Keratinocyte (primary cell): ENCODE measurements around the gene CYB5R4. TPM values are rescaled to one million over a fixed set of nuclear protein-coding genes. Genes with fewer than 3 reads are reported as not detected.

ENCODE experiments used
- DNase-seq: peaks from one replicate; pipeline ENCODE4 v3.0.0-alpha.2; 2011; ENCODE audit warnings: low read depth, missing footprints, low spot score
- FAIRE-seq: peaks from 2 replicates; lab custom pipeline; 2011; peaks lifted over from hg19 to GRCh38; lab: Jason Lieb, UNC
- H2AFZ ChIP-seq: 2 replicates; pipeline ENCODE4 v1.6.0; 2012; ENCODE audit warnings: low read length, control low read depth, inconsistent platforms; ENCODE audit not compliant: control insufficient read depth
- H3K27ac ChIP-seq: 2 replicates; pipeline ENCODE4 v1.5.1; 2011; ENCODE audit warnings: low read length; ENCODE audit not compliant: control insufficient read depth, insufficient read depth
- H3K27me3 ChIP-seq: 3 replicates; pipeline ENCODE4 v1.6.0; 2011; ENCODE audit warnings: low read length; ENCODE audit not compliant: control insufficient read depth, insufficient read depth; ENCODE audit errors: extremely low read depth
- H3K36me3 ChIP-seq, 2 experiments: 2 replicates in 1 of 2; 3 replicates in 1 of 2; pipeline ENCODE4 v1.5.1; 2011; ENCODE audit warnings: low read length in 2 of 2, mild to moderate bottlenecking in 1 of 2; ENCODE audit not compliant: control insufficient read depth in 2 of 2, insufficient read depth in 2 of 2; ENCODE audit errors: extremely low read depth in 1 of 2
- H3K4me1 ChIP-seq: 3 replicates; pipeline ENCODE4 v1.5.1; 2011; ENCODE audit warnings: low read length; ENCODE audit not compliant: control insufficient read depth, insufficient read depth; ENCODE audit errors: extremely low read depth
- H3K4me2 ChIP-seq: 3 replicates; pipeline ENCODE4 v1.6.0; 2011; ENCODE audit warnings: low read depth, low read length; ENCODE audit not compliant: control insufficient read depth, insufficient read depth; ENCODE audit errors: extremely low read depth
- H3K4me3 ChIP-seq, 3 experiments: fragments of 200-600 bp in 1 of 3; sonication (generic) in 1 of 3; 2 replicates in 2 of 3; 3 replicates in 1 of 3; pipeline ENCODE4 v1.5.1; 2011 to 2016; ENCODE audit warnings: low read length in 3 of 3, mild to moderate bottlenecking in 3 of 3, control low read depth in 2 of 3, inconsistent platforms in 1 of 3, low read depth in 1 of 3, mixed read lengths in 1 of 3, mixed run types in 1 of 3, moderate library complexity in 1 of 3; ENCODE audit not compliant: control insufficient read depth in 2 of 3, insufficient read depth in 2 of 3; ENCODE audit errors: extremely low read depth in 1 of 3
- H3K79me2 ChIP-seq: 2 replicates; pipeline ENCODE4 v1.6.0; 2012; ENCODE audit warnings: low read length; ENCODE audit not compliant: control insufficient read depth, insufficient read depth
- H3K9ac ChIP-seq: 3 replicates; pipeline ENCODE4 v1.6.0; 2011; ENCODE audit warnings: low read length; ENCODE audit not compliant: control insufficient read depth, insufficient read depth; ENCODE audit errors: extremely low read depth
- H3K9me1 ChIP-seq: 3 replicates; pipeline ENCODE4 v1.6.0; 2011; ENCODE audit warnings: low read length; ENCODE audit not compliant: control insufficient read depth, insufficient read depth; ENCODE audit errors: extremely low read depth
- H3K9me3 ChIP-seq: 2 replicates; pipeline ENCODE4 v1.5.1; 2012; ENCODE audit warnings: low read depth, low read length; ENCODE audit not compliant: control insufficient read depth
- H4K20me1 ChIP-seq: 3 replicates; pipeline ENCODE4 v1.6.0; 2011; ENCODE audit warnings: low read length; ENCODE audit not compliant: control insufficient read depth, insufficient read depth; ENCODE audit errors: extremely low read depth
- CTCF ChIP-seq, 3 experiments: IDR thresholded peaks in 1 of 3; conservative IDR thresholded peaks in 1 of 3; optimal IDR thresholded peaks in 1 of 3; 2 replicates in 2 of 3; 3 replicates in 1 of 3; pipeline versions ENCODE3 to v1.5.1; 2011; ENCODE audit warnings: low read length in 3 of 3, mild to moderate bottlenecking in 3 of 3, moderate library complexity in 2 of 3, control low read depth in 1 of 3, inconsistent platforms in 1 of 3; ENCODE audit not compliant: insufficient read depth in 2 of 3; ENCODE audit errors: extremely low read depth in 1 of 3
- EZH2 ChIP-seq: IDR thresholded peaks from one replicate; pipeline ENCODE4 v1.6.1; 2012; ENCODE audit warnings: inconsistent platforms, mild to moderate bottlenecking, low read length, moderate library complexity
- dilution Hi-C: fragments of 300-500 bp; cut with MboI; formaldehyde crosslinking; loops from one replicate; pipeline ENCODE4 v1.7.0; 2020; ENCODE audit warnings: low sequenced_read_pairs; ENCODE audit not compliant: extremely low pct_ligation_motif_present
- polyA minus RNA-seq, 3 experiments: library from RNA; depleted of rRNA, polyadenylated mRNA; stranded (reverse); fragments of >200 nt; gene quantifications; 1 replicate in 1 of 3; 2 replicates in 1 of 3; 3 replicates in 1 of 3; pipeline ENCODE4 v1.2.3, GENCODE V29; 2011
- polyA plus RNA-seq, 5 experiments: library from polyadenylated mRNA; depleted of rRNA in 3 of 5; stranded (reverse) in 3 of 5; stranded (forward) in 1 of 5; unstranded in 1 of 5; fragments of >200 nt; gene quantifications; 1 replicate in 1 of 5; 2 replicates in 3 of 5; 3 replicates in 1 of 5; pipeline versions ENCODE4 v1.2.1 to v1.2.3, GENCODE V29; 2011 to 2012; ENCODE audit warnings: missing spikeins in 2 of 5, low read depth in 1 of 5, low replicate concordance in 1 of 5

CYB5R4 gene, protein sequence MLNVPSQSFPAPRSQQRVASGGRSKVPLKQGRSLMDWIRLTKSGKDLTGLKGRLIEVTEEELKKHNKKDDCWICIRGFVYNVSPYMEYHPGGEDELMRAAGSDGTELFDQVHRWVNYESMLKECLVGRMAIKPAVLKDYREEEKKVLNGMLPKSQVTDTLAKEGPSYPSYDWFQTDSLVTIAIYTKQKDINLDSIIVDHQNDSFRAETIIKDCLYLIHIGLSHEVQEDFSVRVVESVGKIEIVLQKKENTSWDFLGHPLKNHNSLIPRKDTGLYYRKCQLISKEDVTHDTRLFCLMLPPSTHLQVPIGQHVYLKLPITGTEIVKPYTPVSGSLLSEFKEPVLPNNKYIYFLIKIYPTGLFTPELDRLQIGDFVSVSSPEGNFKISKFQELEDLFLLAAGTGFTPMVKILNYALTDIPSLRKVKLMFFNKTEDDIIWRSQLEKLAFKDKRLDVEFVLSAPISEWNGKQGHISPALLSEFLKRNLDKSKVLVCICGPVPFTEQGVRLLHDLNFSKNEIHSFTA
- polyA plus RNA-seq (7.2 to 14.0 TPM (median 8.7 TPM) in 3 replicates), polyA minus RNA-seq (0.75 to 6.2 TPM (median 3.7 TPM) in 3 replicates)
- 21.6 TPM for polyA plus RNA-seq (2011; ENCODE audit: low read depth)
- polyA plus RNA-seq (2011; cell fraction: cytosol; rRNA removed), result 4.8 and 9.7 TPM in 2 replicates
- 2.4 and 2.5 TPM in 2 replicates for polyA plus RNA-seq (2011; cell fraction: nucleus; rRNA removed)
- polyA plus RNA-seq (2012; ENCODE audit: low replicate concordance), result 8.9 and 9.1 TPM in 2 replicates
- 6.9 TPM for polyA minus RNA-seq (2011; cell fraction: cytosol; rRNA and poly(A)+ RNA removed)
- polyA minus RNA-seq (2011; cell fraction: nucleus; rRNA and poly(A)+ RNA removed), result 4.4 and 7.0 TPM in 2 replicates

DNA sequence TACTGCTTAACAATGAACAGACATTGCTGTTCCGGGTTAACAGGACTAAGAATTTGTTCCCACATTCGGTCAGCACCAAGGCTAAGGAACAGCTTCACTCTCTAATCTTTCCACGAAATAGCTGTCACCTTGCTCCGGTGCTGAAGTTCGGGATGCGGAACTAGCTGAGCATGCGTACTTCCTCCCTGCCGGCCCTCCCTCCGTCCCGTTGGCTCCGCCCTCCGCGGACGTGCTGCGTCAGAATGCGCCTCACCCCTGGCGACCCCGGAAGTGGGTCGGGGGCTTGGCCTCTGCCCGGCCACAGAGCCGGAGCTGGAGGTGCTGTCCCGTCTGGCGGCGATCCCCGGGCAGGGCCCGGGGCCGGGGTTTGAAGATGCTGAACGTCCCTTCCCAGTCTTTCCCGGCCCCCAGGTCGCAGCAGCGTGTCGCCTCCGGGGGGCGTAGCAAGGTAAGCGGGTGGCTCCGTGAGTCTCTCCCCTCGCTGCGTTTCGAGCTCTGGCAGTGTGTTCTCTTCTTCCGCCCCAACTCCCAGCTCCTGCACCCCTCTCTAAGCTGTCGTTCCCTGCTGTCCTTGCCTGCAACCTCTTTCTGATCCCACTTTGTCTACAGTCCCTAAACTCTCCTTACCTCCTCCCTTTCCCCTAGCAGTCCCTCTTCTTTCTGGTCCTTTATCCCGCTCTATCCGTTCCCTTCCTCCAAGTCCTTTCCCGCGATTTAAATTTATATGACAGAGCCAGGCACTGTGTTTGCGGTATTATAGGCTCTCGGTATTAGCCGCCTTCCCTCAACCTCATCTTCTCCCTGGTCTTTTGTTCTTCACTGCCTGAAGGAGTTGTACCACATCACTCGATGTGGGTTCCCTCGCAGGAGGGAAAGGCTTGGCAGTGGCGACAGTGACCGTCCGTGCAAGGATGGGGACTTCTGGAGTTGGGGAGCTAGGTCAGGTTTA lies at the start of gene CYB5R4:
TSS of gene CYB5R4 (plus strand) at position 280 of the 949 bp plus-strand sequence. CDS start at position 374, 94 bp downstream.
- no peaks in the 10 kb centered on the region for H3K27me3 ChIP-seq
- no peaks in the 10 kb centered on the region for H3K9me1 ChIP-seq
- peaks cover 17% of the 10 kb centered on the region for H3K79me2 ChIP-seq
- dilution Hi-C loops, result no loop called here
- TF ChIP-seq EZH2 (no peak), CTCF (optimal IDR thresholded peaks at IDR 0.05 in 1 of 3, IDR thresholded peaks at IDR 0.05 in 1 of 3, conservative IDR thresholded peaks at IDR 0.05 in 1 of 3; ENCODE audit: extremely low read depth in 1 of 3, insufficient read depth in 2 of 3, low read length in 3 of 3) (peak; percentile 36 to 53 (median 39))
- H3K4me1 ChIP-seq, result peaks cover 10% of the 10 kb centered on the region
- FAIRE-seq, result peak; percentile 83
- H3K9me3 ChIP-seq, result no peaks in the 10 kb centered on the region
- H3K36me3 ChIP-seq, result no peaks in the 10 kb centered on the region
- DNase-seq, result peak; percentile 53
- peak within 1 kb of the TSS; percentile 98 for H3K4me2 ChIP-seq
- H4K20me1 ChIP-seq, result no peaks in the 10 kb centered on the region
- peak within 1 kb of the TSS; percentile 73 for H3K27ac ChIP-seq
- H3K9ac ChIP-seq, result peak within 1 kb of the TSS; percentile 83
- peak within 1 kb of the TSS; percentile 97 to 99 (median 99) for H3K4me3 ChIP-seq
- peak within 1 kb of the TSS; percentile 99 for H2AFZ ChIP-seq

DNA sequence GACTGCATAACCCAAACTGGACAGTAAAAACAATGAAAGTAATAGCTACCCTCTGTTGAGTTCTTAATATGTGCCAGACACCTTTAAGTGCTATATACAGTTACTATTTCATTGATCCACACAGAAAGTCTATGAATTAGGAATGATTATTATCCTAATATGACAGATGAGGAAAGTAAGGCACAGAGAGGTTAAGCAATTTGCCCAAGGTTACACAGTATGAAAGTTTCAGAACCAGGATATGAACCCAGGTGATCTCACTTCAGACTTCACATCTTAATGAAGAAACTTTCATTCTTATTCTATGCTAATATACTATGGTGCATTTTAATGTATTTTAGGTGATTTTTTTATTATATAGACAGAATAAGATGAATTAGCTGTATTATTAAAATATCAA lies 46.9 kb upstream of the CYB5R4 start:
- H3K9me3 ChIP-seq, result no peaks in the 10 kb centered on the region
- DNase-seq (no peak), FAIRE-seq (no peak)
- TF ChIP-seq EZH2 (no peak), CTCF (optimal IDR thresholded peaks at IDR 0.05 in 1 of 3, IDR thresholded peaks at IDR 0.05 in 1 of 3, conservative IDR thresholded peaks at IDR 0.05 in 1 of 3; ENCODE audit: extremely low read depth in 1 of 3, insufficient read depth in 2 of 3, low read length in 3 of 3) (no peak)
- no peak overlapping the region for H3K4me3 ChIP-seq
- H3K9ac ChIP-seq, result no peak overlapping the region
- no peaks in the 10 kb centered on the region for H3K9me1 ChIP-seq
- H3K4me1 ChIP-seq, result no peaks in the 10 kb centered on the region
- no peaks in the 10 kb centered on the region for H4K20me1 ChIP-seq
- no peak overlapping the region for H3K27ac ChIP-seq
- no peaks in the 10 kb centered on the region for H3K79me2 ChIP-seq
- H2AFZ ChIP-seq, result no peak overlapping the region
- dilution Hi-C loops, result no loop called here
- H3K4me2 ChIP-seq, result no peak overlapping the region
- no peaks in the 10 kb centered on the region for H3K27me3 ChIP-seq
- H3K36me3 ChIP-seq, result no peaks in the 10 kb centered on the region
